HepG2 (cell line): ENCODE results near the gene ACSS1. TPM values are rescaled to one million over a fixed set of nuclear protein-coding genes. Genes with fewer than 3 reads are reported as not detected.

Experiments used
- BCL6 ChIP-seq: IDR thresholded peaks from 2 replicates; pipeline ENCODE4 v1.6.1; 2016; ENCODE audit warnings: missing genetic modification reagents, missing compliant biosample characterization
- BRD4 ChIP-seq: sonication (generic); formaldehyde crosslinking; IDR thresholded peaks from 2 replicates; pipeline ENCODE4 v1.4.0; 2020; ENCODE audit warnings: missing genetic modification reagents
- CREM ChIP-seq, 2 experiments: sonication (generic) in 1 of 2; formaldehyde crosslinking in 1 of 2; IDR thresholded peaks; 2 replicates each; pipeline versions ENCODE4 v1.4.0 to v1.6.1; 2016 to 2020; ENCODE audit warnings: antibody characterized with exemption in 1 of 2, mild to moderate bottlenecking in 1 of 2, missing genetic modification reagents in 1 of 2
- KLF6 ChIP-seq: IDR thresholded peaks from 2 replicates; pipeline ENCODE4 v1.8.0; 2016; ENCODE audit warnings: missing biosample characterization, missing genetic modification reagents
- MAFK ChIP-seq, 2 experiments: IDR thresholded peaks in 1 of 2; conservative IDR thresholded peaks in 1 of 2; 2 replicates each; pipeline ENCODE4 v1.6.1; 2011; ENCODE audit warnings: improper control_type of control experiment in 2 of 2, low read length in 2 of 2
- NAIF1 ChIP-seq: sonication (generic); formaldehyde crosslinking; IDR thresholded peaks from 2 replicates; pipeline ENCODE4 v1.5.0; 2020; ENCODE audit warnings: mild to moderate bottlenecking, missing genetic modification reagents, borderline replicate concordance
- SRSF1 ChIP-seq: fragments of 200-400 bp; formaldehyde crosslinking; optimal IDR thresholded peaks from 2 replicates; pipeline ENCODE3; 2017; ENCODE audit warnings: mild to moderate bottlenecking, low read depth, low read length, moderate library complexity
- ZBTB8A ChIP-seq: sonication (generic); formaldehyde crosslinking; IDR thresholded peaks from 2 replicates; pipeline ENCODE4 v1.4.0; 2020; ENCODE audit warnings: mild to moderate bottlenecking, low read depth, missing genetic modification reagents, borderline replicate concordance
- ZEB1 ChIP-seq: IDR thresholded peaks from 2 replicates; pipeline ENCODE4 v1.6.1; 2012; ENCODE audit warnings: mild to moderate bottlenecking, low read depth, inconsistent platforms; ENCODE audit not compliant: insufficient replicate concordance
- ZFP41 ChIP-seq: sonication (generic); formaldehyde crosslinking; IDR thresholded peaks from 2 replicates; pipeline ENCODE4 v1.4.0; 2020; ENCODE audit warnings: mild to moderate bottlenecking, missing genetic modification reagents, borderline replicate concordance
- ZNF512 ChIP-seq: sonication (generic); formaldehyde crosslinking; IDR thresholded peaks from 2 replicates; pipeline ENCODE4 v1.4.0; 2020; ENCODE audit warnings: mild to moderate bottlenecking, missing genetic modification reagents
- ZNF577 ChIP-seq: sonication (generic); formaldehyde crosslinking; IDR thresholded peaks from 2 replicates; pipeline ENCODE4 v1.4.0; 2020; ENCODE audit warnings: mild to moderate bottlenecking, low read depth, missing genetic modification reagents, borderline replicate concordance
- ZNF629 ChIP-seq: sonication (generic); formaldehyde crosslinking; conservative IDR thresholded peaks from 2 replicates; pipeline ENCODE4 v1.5.0; 2020; ENCODE audit warnings: missing genetic modification reagents
- ZNF687 ChIP-seq: sonication (generic); formaldehyde crosslinking; IDR thresholded peaks from 2 replicates; pipeline ENCODE4 v1.5.1; 2020; ENCODE audit warnings: mild to moderate bottlenecking, missing genetic modification reagents, moderate library complexity
- ZNF790 ChIP-seq: sonication (generic); formaldehyde crosslinking; IDR thresholded peaks from 2 replicates; pipeline ENCODE4 v1.8.0; 2022; ENCODE audit warnings: missing genetic modification reagents, mild to moderate bottlenecking, borderline replicate concordance
- polyA plus RNA-seq, 8 experiments: library from polyadenylated mRNA; depleted of rRNA in 3 of 8; stranded (reverse) in 7 of 8; unstranded in 1 of 8; fragments of >200 nt; fragmentation: Illumina TruSeq in 4 of 8; extraction: Trizol in 4 of 8; gene quantifications; 2 replicates each; pipeline versions ENCODE4 v1.2.1 to v1.2.3, GENCODE V29; 2011 to 2016; ENCODE audit warnings: low read depth in 4 of 8, missing spikeins in 1 of 8, mixed read lengths in 1 of 8; ENCODE audit not compliant: insufficient read depth in 1 of 8
- total RNA-seq, 5 experiments: library from RNA; depleted of rRNA; stranded (reverse); fragments of >200 nt; fragmentation: Illumina TruSeq; extraction: Trizol; gene quantifications; 2 replicates each; pipeline ENCODE4 v1.2.3, GENCODE V29; 2016; ENCODE audit warnings: low read depth in 1 of 5
- TF ChIP-seq, protein P1 (sequence below): sonication (generic); formaldehyde crosslinking; IDR thresholded peaks from 2 replicates; pipeline ENCODE4 v1.5.0; 2020; ENCODE audit warnings: missing genetic modification reagents
- TF ChIP-seq, protein P2 (sequence below): sonication (generic); formaldehyde crosslinking; IDR thresholded peaks from 2 replicates; pipeline ENCODE4 v1.8.0; 2022; ENCODE audit warnings: missing genetic modification reagents, mild to moderate bottlenecking, inconsistent platforms, borderline replicate concordance
- TF ChIP-seq, protein P3 (sequence below): sonication (generic); formaldehyde crosslinking; IDR thresholded peaks from 2 replicates; pipeline ENCODE4 v1.8.0; 2022; ENCODE audit warnings: mild to moderate bottlenecking, missing genetic modification reagents, moderate library complexity

ACSS1 gene
- total and polyA plus RNA-seq, 2 of the 13 experiments (the other 11 are each of a cell fraction or from before 2014, with no cell fraction given) = 15.2 to 41.6 TPM

GRCh38 chr20:25017257-25017803, 40.6 kb downstream of the ACSS1 start (continued):
- no peak for TF ChIP-seq ZFP41 (CRISPR knock-in tag)
- TF ChIP-seq MAFK (conservative IDR thresholded peaks at IDR 0.05 in 1 of 2, IDR thresholded peaks at IDR 0.05 in 1 of 2; ENCODE audit: low read length in 2 of 2) = peak; percentile 53 to 59; a peak in 3 of 4 replicates
- no peak for TF ChIP-seq ZNF629 (CRISPR knock-in tag)
- no peak for TF ChIP-seq SRSF1
- TF ChIP-seq, protein P1, sequence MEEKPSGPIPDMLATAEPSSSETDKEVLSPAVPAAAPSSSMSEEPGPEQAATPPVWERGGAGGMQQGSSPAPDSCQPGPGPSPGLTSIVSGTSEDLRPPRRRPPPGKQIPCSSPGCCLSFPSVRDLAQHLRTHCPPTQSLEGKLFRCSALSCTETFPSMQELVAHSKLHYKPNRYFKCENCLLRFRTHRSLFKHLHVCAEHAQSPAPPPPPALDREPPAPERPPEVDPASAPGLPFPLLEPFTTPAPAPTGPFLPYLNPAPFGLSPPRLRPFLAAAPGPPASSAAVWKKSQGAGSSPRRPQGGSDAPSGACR = no peak
- TF ChIP-seq CREM (IDR thresholded peaks at IDR 0.05) = no peak
- TF ChIP-seq CREM (CRISPR knock-in tag; IDR thresholded peaks at IDR 0.05) = no peak
- no peak for TF ChIP-seq ZNF577 (CRISPR knock-in tag)
- TF ChIP-seq ZNF512 (CRISPR knock-in tag) = no peak
- TF ChIP-seq NAIF1 (CRISPR knock-in tag) = no peak
- TF ChIP-seq, protein P2, sequence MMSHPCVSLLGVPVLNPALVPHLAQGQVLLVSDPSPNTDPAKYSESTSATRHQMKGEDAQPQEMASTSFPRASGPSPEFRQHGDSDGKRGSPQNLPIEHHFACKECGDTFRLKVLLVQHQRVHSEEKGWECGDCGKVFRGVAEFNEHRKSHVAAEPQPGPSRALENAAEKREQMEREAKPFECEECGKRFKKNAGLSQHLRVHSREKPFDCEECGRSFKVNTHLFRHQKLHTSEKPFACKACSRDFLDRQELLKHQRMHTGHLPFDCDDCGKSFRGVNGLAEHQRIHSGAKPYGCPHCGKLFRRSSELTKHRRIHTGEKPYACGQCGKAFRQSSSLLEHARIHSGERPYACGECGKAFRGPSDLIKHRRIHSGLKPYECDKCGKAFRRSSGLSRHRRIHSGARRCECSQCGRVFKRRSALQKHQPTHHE (CRISPR knock-in tag) = no peak; the same call in 1 of the 2 replicates
- TF ChIP-seq ZEB1 = peak; percentile 85
- TF ChIP-seq KLF6 (CRISPR knock-in tag) = no peak
- TF ChIP-seq BRD4 = 0 out of 2 replicates have a peak, but pooled peaks have one; percentile 46
- TF ChIP-seq, protein P3, sequence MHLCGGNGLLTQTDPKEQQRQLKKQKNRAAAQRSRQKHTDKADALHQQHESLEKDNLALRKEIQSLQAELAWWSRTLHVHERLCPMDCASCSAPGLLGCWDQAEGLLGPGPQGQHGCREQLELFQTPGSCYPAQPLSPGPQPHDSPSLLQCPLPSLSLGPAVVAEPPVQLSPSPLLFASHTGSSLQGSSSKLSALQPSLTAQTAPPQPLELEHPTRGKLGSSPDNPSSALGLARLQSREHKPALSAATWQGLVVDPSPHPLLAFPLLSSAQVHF (CRISPR knock-in tag) = no peak
- TF ChIP-seq BCL6 (CRISPR knock-in tag) = peak; percentile 47; the same call in 1 of the 2 replicates
- no peak for TF ChIP-seq ZBTB8A (CRISPR knock-in tag)
- peak; percentile 65 for TF ChIP-seq ZNF687 (CRISPR knock-in tag)
- TF ChIP-seq ZNF790 (CRISPR knock-in tag) = no peak
